CD4-positive, alpha-beta T cell treated with Interleukin-1 beta for 1 hour (primary cell): ENCODE data around the gene ARHGAP26.
"Not testable (repeated sequence)": the region's sequence is repeated elsewhere in the genome, so short reads cannot be mapped to it uniquely, and the experiment has no call there.

Experiments used
- DNase-seq, 2 donors: peaks; one replicate each; pipeline ENCODE4 v3.0.0-alpha.2; 2020 to 2022

ARHGAP26 gene

DNA sequence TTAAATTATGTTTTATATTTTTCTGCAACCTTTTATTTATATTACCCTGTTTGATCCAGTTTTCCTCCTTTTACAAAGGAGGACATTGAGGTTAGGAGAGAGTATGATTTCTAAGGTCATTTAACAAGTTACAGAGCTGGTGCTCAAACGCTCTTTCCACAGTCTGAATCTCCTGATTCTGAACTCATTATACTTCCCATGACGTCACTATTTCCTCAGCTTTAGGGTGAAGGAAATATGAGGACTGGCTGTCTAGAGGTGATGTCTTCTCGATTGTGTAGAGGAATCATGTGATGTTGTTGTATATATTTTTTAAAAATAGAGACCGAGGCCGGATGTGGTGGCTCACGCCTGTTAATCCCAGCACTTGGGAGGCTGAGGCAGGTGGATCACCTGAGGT lies 140.0 kb downstream of the ARHGAP26 start:
- no peak for DNase-seq

- no peak for DNase-seq
Observed at GRCh38 chr5:142911170-142911569, 141.0 kb downstream of the ARHGAP26 start.

DNA sequence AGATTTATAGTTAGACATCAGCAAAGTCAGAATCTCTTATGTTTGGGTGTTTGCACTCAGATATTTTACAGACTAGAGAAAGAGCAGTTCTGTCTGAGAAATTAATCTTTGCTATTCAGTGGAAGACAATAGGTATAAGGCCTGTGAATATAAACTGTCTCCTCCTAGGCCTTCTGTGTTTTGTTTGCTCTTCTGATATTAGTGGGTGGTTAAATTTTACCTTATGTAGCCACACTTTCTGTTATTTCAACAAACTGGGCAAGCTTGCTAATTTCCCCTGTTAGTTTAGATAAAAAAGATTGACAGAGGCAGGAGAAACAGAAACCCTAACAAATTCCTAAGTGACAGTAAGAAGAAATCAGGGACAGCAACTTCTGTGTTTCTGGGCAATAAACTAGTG lies 141.6 kb downstream of the ARHGAP26 start:
- DNase-seq = no peak

DNA sequence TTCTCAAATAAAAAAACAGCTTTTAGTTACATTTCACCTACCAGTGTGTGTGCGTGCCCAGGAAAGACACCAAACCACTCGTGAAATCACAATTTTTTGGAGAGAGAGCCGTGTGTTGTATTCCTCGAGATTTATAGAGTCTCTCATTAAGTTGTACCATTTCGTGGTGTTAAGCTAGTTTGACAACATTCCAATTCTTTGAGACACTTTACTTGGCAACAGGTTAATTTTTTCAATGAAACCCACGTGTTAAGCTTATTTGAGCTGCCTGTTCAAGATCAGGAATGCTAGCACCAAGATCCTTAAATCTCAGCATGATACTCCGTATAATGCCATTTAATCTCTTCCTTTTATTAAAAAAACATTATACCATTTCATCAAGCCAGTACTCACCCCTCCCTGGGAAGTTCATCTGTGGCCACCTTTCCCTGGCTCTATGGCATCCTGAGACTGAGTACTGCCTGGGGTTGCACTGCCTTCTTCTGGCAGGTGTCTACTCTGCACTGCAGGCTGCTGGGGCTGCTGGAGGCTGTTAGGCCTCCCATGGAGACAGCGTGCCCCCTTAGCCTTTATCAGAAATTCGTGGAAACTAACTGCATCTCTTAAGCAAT lies 143.7 kb downstream of the ARHGAP26 start:
- no peak for DNase-seq

- DNase-seq = no peak
Observed at GRCh38 chr5:142915038-142915437, 144.9 kb downstream of the ARHGAP26 start.

DNA sequence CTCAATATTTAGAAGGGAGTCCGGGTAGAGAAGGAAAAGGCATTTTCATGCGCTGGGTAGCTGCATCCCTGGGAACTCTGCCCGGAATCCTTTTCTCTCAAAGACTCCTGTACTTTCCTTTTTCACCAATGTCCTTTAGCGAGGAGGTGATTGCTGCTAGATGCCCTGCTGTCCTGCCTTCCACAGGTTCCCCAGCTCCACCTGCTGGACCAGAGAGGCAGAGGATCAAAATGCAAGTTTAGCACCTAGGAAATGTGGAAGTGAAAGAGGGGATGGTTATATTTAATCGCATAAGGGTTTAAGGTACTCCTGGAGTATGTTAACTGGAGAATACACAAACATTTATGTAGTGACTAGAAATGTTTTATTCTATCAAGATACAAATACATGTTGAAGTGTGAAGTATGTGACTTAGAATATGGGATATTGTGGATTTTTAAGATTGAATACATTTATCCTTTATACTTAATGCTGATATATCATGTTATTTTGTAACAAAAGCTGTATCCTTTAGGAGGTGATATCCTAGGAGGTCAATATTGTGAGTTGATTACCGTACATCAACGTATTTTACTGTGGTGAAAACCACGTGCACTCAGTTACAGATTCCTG lies 145.7 kb downstream of the ARHGAP26 start:
- peak; percentile 10 to 20 for DNase-seq

GRCh38 chr5:142918959-142919635 lies 148.9 kb downstream of the ARHGAP26 start:
- no peak for DNase-seq

GRCh38 chr5:142920849-142921612 lies 150.9 kb downstream of the ARHGAP26 start:
- DNase-seq = no peak

GRCh38 chr5:142922223-142922952 lies 152.2 kb downstream of the ARHGAP26 start:
- DNase-seq = peak in 1 of 2 donors; percentile 49

DNA sequence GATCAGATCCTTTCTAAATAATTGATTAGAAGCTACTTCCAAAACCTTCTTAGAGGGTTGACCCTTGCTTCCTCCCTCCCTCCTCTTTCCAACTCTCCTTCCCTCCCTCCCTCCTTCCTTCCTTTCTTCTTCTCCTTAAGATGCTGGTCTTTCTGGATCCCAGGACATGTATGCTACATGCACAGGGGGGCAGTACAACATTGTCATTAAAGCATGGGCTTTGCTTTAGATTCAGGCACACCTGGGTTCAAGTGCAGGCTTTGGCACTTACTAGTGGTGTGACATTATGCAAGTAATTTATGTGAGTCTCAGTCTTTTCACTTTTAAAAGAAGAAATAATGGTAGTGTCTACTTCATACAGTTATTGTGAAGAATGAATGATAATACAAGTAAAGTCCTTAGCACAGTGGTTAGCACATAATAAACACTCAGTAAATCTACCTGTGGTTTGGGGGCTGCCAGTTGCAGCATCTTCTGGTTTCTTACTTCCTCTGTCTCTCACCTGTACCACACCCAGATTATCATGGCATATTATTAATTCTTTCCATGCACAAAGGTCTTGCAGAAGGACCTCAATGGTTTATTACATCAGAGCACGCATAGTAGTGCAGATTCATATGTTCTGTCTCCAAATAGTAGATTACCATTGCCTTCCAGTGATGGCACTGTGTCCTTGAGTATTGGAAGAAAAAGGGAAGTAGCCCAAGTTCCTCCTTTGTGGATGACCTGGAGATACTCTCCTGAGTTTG lies 154.1 kb downstream of the ARHGAP26 start:
- DNase-seq = peak in 1 of 2 donors; percentile 12

- DNase-seq = no peak
Observed at GRCh38 chr5:142925795-142926194, 155.6 kb downstream of the ARHGAP26 start.

DNA sequence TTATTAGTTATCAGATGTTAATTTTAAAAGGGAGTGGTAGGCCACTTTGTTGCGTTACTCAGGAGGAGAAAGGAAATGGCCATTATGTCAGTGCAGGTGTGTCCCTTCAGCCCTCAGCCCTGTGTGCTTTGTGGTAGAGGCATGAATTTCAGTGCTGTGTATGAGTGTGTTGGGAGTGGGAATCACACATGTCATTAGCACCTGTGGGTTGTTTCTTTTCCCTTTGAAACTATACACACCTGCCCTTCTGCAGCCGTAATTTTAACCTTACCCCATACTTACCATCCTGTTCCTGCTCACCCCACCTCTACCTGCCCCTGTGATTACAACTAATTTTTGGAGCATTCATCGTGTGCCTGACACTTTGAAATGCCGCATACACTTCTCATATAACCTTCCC lies 156.4 kb downstream of the ARHGAP26 start:
- DNase-seq = no peak

- not testable (repeated sequence) for DNase-seq
Observed at GRCh38 chr5:142928999-142929398, 158.8 kb downstream of the ARHGAP26 start.

DNA sequence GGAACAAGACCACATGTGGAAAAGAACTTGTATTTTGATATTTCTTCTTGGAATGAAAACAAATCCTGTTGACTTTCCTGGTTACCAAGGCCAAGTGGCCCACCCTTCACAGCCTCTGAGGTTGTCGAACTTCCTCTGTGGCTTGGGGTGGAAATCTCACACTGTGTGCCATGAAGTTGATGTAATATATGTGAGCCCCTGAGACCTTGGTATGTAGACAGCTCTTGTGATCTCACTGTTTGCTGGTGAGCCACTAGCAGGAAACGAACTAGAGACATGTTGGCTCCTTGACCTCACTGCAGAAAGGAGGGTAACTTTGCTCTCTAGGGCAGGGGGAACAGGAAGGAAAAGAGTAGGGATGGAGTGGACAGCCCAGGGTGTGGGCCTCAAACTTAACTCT lies 159.4 kb downstream of the ARHGAP26 start:
- DNase-seq = peak; percentile 41 to 56

GRCh38 chr5:142930395-142931110 lies 160.4 kb downstream of the ARHGAP26 start:
- DNase-seq = no peak

- DNase-seq = no peak
Observed at GRCh38 chr5:142931896-142932686, 161.9 kb downstream of the ARHGAP26 start.

GRCh38 chr5:142934051-142934762 lies 164.0 kb downstream of the ARHGAP26 start:
- DNase-seq = no peak

GRCh38 chr5:142935014-142935413 lies 164.8 kb downstream of the ARHGAP26 start:
- no peak for DNase-seq

GRCh38 chr5:142937374-142937773 lies 167.2 kb downstream of the ARHGAP26 start:
- no peak for DNase-seq
